NT2/D1 (cell line): Measurements from ENCODE around the gene GALNT12.
A peak's percentile ranks its signal among the peaks of the same experiment; 100 is the strongest.

ENCODE experiments used
- DNase-seq: peaks from one replicate; pipeline ENCODE4 v3.0.0-alpha.2; 2011; ENCODE audit warnings: low read depth, low spot score
- H3K27me3 ChIP-seq: 2 replicates; pipeline ENCODE4 v1.6.0; 2011; ENCODE audit warnings: mild to moderate bottlenecking; ENCODE audit not compliant: insufficient read length, insufficient read depth
- H3K36me3 ChIP-seq: 2 replicates; pipeline ENCODE4 v1.6.1; 2011; ENCODE audit warnings: mild to moderate bottlenecking, low read length, mixed read lengths; ENCODE audit not compliant: insufficient read depth, insufficient read length
- H3K4me1 ChIP-seq: 2 replicates; pipeline ENCODE4 v1.5.1; 2011; ENCODE audit not compliant: insufficient read depth, insufficient read length
- H3K4me3 ChIP-seq: 2 replicates; pipeline ENCODE4 v1.5.1; 2011; ENCODE audit warnings: low read depth; ENCODE audit not compliant: insufficient read length
- H3K9ac ChIP-seq: 2 replicates; pipeline ENCODE4 v1.6.0; 2011; ENCODE audit warnings: low read depth; ENCODE audit not compliant: insufficient read length
- H3K9me3 ChIP-seq: 2 replicates; pipeline ENCODE4 v1.5.1; 2011; ENCODE audit warnings: mild to moderate bottlenecking, low read length; ENCODE audit not compliant: insufficient read depth
- SUZ12 ChIP-seq: IDR thresholded peaks from 2 replicates; pipeline ENCODE4 v1.6.1; 2011; ENCODE audit not compliant: insufficient read length, insufficient read depth; ENCODE audit errors: extremely low read depth
- YY1 ChIP-seq: IDR thresholded peaks from 2 replicates; pipeline ENCODE4 v1.6.1; 2011; ENCODE audit not compliant: insufficient read length, insufficient read depth
- ZNF274 ChIP-seq: IDR thresholded peaks from 2 replicates; pipeline ENCODE4 v1.6.1; 2011; ENCODE audit warnings: mild to moderate bottlenecking, low read depth, low read length

The GALNT12 gene

GRCh38 chr9:98856982-98857381 lies 49.5 kb downstream of the GALNT12 start:
- no peak overlapping the region for H3K9ac ChIP-seq
- no peaks in the 10 kb centered on the region for H3K36me3 ChIP-seq
- no peak for TF ChIP-seq ZNF274
- no peak for TF ChIP-seq YY1
- TF ChIP-seq SUZ12, result no peak
- DNase-seq, result no peak
- H3K9me3 ChIP-seq, result peaks cover 3% of the 10 kb centered on the region; the same call in 1 of the 2 replicates
- H3K4me1 ChIP-seq, result peaks cover 3% of the 10 kb centered on the region
- no peak overlapping the region for H3K4me3 ChIP-seq
- H3K27me3 ChIP-seq, result no peaks in the 10 kb centered on the region

- Histone ChIP-seq H3K4me1 (peaks cover 3% of the 10 kb centered on the region), H3K36me3 (no peaks in the 10 kb centered on the region), H3K9me3 (peaks cover 3% of the 10 kb centered on the region; the same call in 1 of the 2 replicates), H3K9ac (no peak overlapping the region), H3K27me3 (no peaks in the 10 kb centered on the region), H3K4me3 (no peak overlapping the region)
- DNase-seq, result no peak
- TF ChIP-seq ZNF274, result no peak
- TF ChIP-seq SUZ12, result no peak
Measured at GRCh38 chr9:98859941-98860340, 52.5 kb downstream of the GALNT12 start.

- H3K27me3 ChIP-seq, result no peaks in the 10 kb centered on the region
- no peak overlapping the region for H3K4me3 ChIP-seq
- TF ChIP-seq SUZ12 (no peak), YY1 (no peak), ZNF274 (no peak)
- peaks cover 3% of the 10 kb centered on the region for H3K4me1 ChIP-seq
- no peak overlapping the region for H3K9ac ChIP-seq
- no peaks in the 10 kb centered on the region for H3K36me3 ChIP-seq
- peaks cover 3% of the 10 kb centered on the region; the same call in 1 of the 2 replicates for H3K9me3 ChIP-seq
- DNase-seq, result peak; percentile 18
Measured at GRCh38 chr9:98860871-98861293, 53.4 kb downstream of the GALNT12 start.

- Histone ChIP-seq H3K9ac (no peak overlapping the region), H3K36me3 (no peaks in the 10 kb centered on the region), H3K9me3 (no peaks in the 10 kb centered on the region; the same call in 1 of the 2 replicates), H3K4me1 (peaks cover 3% of the 10 kb centered on the region), H3K4me3 (no peak overlapping the region), H3K27me3 (no peaks in the 10 kb centered on the region)
- no peak for TF ChIP-seq ZNF274
- no peak for TF ChIP-seq YY1
- TF ChIP-seq SUZ12, result no peak
- no peak for DNase-seq
Measured at GRCh38 chr9:98861781-98862504, 54.5 kb downstream of the GALNT12 start.

GRCh38 chr9:98862936-98863335 lies 55.5 kb downstream of the GALNT12 start:
- no peaks in the 10 kb centered on the region for H3K27me3 ChIP-seq
- TF ChIP-seq YY1, result no peak
- no peak for TF ChIP-seq SUZ12
- TF ChIP-seq ZNF274, result no peak
- no peaks in the 10 kb centered on the region; the same call in 1 of the 2 replicates for H3K9me3 ChIP-seq
- H3K4me3 ChIP-seq, result no peak overlapping the region
- no peak overlapping the region for H3K9ac ChIP-seq
- H3K4me1 ChIP-seq, result peaks cover 3% of the 10 kb centered on the region
- H3K36me3 ChIP-seq, result no peaks in the 10 kb centered on the region
- DNase-seq, result no peak

GRCh38 chr9:98864281-98865174 lies 57.1 kb downstream of the GALNT12 start:
- TF ChIP-seq SUZ12 (no peak), ZNF274 (no peak), YY1 (no peak)
- no peaks in the 10 kb centered on the region; the same call in 1 of the 2 replicates for H3K9me3 ChIP-seq
- H3K36me3 ChIP-seq, result no peaks in the 10 kb centered on the region
- no peak for DNase-seq
- no peak overlapping the region for H3K9ac ChIP-seq
- no peaks in the 10 kb centered on the region for H3K27me3 ChIP-seq
- H3K4me3 ChIP-seq, result no peak overlapping the region
- peaks cover 3% of the 10 kb centered on the region for H3K4me1 ChIP-seq
